H1 (cell line): ENCODE results near the gene SSX2IP. TPM values are rescaled to one million over a fixed set of nuclear protein-coding genes. Genes with fewer than 3 reads are reported as not detected.

Experiments used
- CTBP2 ChIP-seq: IDR thresholded peaks from 2 replicates; pipeline ENCODE4 v1.7.0; 2011; ENCODE audit warnings: borderline replicate concordance, mild to moderate bottlenecking, moderate library complexity, mixed read lengths, low read length; ENCODE audit not compliant: insufficient read depth, insufficient read length
- polyA plus RNA-seq, 7 experiments: library from polyadenylated mRNA; depleted of rRNA in 3 of 7; stranded (reverse) in 5 of 7; unstranded in 2 of 7; fragments of >200 nt in 5 of 7; fragments of 200-250 nt in 2 of 7; gene quantifications; 1 replicate in 5 of 7; 2 replicates in 1 of 7; 4 replicates in 1 of 7; pipeline versions ENCODE4 v1.2.1 to v1.2.3, GENCODE V29; 2011 to 2013; ENCODE audit warnings: missing spikeins in 2 of 7, mixed read lengths in 2 of 7
- total RNA-seq: library from RNA; stranded (reverse); fragmentation: NEBNext Ultra II Directional; extraction: Animal tissue kit (Norgen Biotek cat#: 25700); gene quantifications from 2 replicates; pipeline ENCODE4 v1.2.1, GENCODE V29; 2021
- TF ChIP-seq, protein P1 (sequence below): fragments of 300-600 bp; sonication (generic); IDR thresholded peaks from 2 replicates; pipeline ENCODE4 v1.7.1; 2012; ENCODE audit warnings: low read length, moderate library complexity, mild to moderate bottlenecking, inconsistent platforms; ENCODE audit not compliant: insufficient replicate concordance

The SSX2IP gene
- total and polyA plus RNA-seq, 2 of the 8 experiments (the other 6 are each of a cell fraction or from before 2014, with no cell fraction given), result 4.0 to 31.3 TPM

DNA sequence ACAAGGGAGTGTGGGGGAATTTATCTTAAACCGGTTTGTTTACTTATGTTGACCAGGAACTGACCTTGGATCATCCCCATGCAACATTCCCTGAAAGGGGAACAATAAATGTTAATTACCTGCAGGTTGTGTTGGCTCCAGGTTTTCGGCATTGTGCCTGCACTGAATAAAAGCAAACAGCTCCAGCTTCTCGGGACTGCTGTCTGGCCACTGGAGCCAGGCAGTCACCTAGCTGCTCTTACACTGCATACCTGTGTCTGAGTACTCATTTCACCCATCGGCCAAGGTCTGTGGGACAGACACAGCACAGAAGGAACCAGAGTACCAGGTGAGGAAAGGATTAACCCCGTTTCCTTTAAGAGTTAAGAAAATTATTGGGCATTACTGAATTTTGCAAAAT is 83.3 kb downstream of the SSX2IP start (continued):
- TF ChIP-seq, protein P1, sequence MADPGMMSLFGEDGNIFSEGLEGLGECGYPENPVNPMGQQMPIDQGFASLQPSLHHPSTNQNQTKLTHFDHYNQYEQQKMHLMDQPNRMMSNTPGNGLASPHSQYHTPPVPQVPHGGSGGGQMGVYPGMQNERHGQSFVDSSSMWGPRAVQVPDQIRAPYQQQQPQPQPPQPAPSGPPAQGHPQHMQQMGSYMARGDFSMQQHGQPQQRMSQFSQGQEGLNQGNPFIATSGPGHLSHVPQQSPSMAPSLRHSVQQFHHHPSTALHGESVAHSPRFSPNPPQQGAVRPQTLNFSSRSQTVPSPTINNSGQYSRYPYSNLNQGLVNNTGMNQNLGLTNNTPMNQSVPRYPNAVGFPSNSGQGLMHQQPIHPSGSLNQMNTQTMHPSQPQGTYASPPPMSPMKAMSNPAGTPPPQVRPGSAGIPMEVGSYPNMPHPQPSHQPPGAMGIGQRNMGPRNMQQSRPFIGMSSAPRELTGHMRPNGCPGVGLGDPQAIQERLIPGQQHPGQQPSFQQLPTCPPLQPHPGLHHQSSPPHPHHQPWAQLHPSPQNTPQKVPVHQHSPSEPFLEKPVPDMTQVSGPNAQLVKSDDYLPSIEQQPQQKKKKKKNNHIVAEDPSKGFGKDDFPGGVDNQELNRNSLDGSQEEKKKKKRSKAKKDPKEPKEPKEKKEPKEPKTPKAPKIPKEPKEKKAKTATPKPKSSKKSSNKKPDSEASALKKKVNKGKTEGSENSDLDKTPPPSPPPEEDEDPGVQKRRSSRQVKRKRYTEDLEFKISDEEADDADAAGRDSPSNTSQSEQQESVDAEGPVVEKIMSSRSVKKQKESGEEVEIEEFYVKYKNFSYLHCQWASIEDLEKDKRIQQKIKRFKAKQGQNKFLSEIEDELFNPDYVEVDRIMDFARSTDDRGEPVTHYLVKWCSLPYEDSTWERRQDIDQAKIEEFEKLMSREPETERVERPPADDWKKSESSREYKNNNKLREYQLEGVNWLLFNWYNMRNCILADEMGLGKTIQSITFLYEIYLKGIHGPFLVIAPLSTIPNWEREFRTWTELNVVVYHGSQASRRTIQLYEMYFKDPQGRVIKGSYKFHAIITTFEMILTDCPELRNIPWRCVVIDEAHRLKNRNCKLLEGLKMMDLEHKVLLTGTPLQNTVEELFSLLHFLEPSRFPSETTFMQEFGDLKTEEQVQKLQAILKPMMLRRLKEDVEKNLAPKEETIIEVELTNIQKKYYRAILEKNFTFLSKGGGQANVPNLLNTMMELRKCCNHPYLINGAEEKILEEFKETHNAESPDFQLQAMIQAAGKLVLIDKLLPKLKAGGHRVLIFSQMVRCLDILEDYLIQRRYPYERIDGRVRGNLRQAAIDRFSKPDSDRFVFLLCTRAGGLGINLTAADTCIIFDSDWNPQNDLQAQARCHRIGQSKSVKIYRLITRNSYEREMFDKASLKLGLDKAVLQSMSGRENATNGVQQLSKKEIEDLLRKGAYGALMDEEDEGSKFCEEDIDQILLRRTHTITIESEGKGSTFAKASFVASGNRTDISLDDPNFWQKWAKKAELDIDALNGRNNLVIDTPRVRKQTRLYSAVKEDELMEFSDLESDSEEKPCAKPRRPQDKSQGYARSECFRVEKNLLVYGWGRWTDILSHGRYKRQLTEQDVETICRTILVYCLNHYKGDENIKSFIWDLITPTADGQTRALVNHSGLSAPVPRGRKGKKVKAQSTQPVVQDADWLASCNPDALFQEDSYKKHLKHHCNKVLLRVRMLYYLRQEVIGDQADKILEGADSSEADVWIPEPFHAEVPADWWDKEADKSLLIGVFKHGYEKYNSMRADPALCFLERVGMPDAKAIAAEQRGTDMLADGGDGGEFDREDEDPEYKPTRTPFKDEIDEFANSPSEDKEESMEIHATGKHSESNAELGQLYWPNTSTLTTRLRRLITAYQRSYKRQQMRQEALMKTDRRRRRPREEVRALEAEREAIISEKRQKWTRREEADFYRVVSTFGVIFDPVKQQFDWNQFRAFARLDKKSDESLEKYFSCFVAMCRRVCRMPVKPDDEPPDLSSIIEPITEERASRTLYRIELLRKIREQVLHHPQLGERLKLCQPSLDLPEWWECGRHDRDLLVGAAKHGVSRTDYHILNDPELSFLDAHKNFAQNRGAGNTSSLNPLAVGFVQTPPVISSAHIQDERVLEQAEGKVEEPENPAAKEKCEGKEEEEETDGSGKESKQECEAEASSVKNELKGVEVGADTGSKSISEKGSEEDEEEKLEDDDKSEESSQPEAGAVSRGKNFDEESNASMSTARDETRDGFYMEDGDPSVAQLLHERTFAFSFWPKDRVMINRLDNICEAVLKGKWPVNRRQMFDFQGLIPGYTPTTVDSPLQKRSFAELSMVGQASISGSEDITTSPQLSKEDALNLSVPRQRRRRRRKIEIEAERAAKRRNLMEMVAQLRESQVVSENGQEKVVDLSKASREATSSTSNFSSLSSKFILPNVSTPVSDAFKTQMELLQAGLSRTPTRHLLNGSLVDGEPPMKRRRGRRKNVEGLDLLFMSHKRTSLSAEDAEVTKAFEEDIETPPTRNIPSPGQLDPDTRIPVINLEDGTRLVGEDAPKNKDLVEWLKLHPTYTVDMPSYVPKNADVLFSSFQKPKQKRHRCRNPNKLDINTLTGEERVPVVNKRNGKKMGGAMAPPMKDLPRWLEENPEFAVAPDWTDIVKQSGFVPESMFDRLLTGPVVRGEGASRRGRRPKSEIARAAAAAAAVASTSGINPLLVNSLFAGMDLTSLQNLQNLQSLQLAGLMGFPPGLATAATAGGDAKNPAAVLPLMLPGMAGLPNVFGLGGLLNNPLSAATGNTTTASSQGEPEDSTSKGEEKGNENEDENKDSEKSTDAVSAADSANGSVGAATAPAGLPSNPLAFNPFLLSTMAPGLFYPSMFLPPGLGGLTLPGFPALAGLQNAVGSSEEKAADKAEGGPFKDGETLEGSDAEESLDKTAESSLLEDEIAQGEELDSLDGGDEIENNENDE, result no peak
- no peak for TF ChIP-seq CTBP2
